ENCODE results near the gene MIB1.

The MIB1 gene

DNA sequence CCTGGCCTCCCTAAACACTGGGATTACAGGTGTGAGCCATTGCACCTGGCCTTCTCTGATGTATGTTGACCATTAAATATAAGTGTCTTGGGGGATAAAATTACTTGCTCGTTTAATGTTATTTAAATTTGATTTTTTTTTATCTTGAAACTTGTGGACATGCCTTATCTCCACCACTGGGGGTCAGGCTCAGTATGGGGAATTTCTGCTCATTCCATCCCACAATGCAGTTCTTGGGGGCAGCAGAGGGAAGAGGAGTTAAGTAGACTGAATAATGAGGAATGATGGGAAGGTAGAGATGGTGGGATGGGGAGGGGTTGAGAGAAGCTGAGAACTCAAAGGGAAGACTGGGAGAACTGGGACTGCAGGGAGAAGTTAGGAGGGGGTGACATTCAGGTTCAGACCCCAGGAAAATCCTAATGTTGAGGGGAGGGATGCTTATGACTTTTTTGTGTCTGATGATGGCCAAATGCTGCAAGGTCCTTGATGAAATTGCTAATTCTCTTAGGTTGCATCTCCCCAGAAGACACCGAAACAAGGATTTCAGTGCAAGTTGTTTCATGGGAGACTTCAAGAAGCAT is 174.2 kb downstream of the MIB1 start:
- Histone ChIP-seq H3K4me2 (ENCODE audit: low read length) (no peak overlapping the region), H3K79me2 (ENCODE audit: control insufficient read depth, low read length) (no peaks in the 10 kb centered on the region), H3K4me1 (ENCODE audit: control insufficient read depth, low read length) (no peaks in the 10 kb centered on the region), H3K27me3 (ENCODE audit: control insufficient read depth, low read length) (0 out of 2 replicates have a peak, but pooled peaks cover 3% of the 10 kb centered on the region), H3K27ac (ENCODE audit: low read depth, low read length) (no peak overlapping the region), H4K20me1 (ENCODE audit: control insufficient read depth, insufficient read depth, low read depth, low read length) (no peaks in the 10 kb centered on the region), H3K36me3 (ENCODE audit: control insufficient read depth, low read length) (no peaks in the 10 kb centered on the region), H3K4me3 (ENCODE audit: low read length) (no peak overlapping the region), H3K9me3 (ENCODE audit: control insufficient read depth, insufficient read depth, low read length) (no peaks in the 10 kb centered on the region), H3F3A (ENCODE audit: control insufficient read depth, insufficient read depth) (no peaks in the 10 kb centered on the region), H3K9me2 (replicated peaks; ENCODE audit: control insufficient read depth, low read length) (no peaks in the 10 kb centered on the region)
- no peak for TF ChIP-seq EZH2phosphoT487 (IDR thresholded peaks at IDR 0.05; ENCODE audit: borderline replicate concordance, low read length)
- TF ChIP-seq, protein P1, sequence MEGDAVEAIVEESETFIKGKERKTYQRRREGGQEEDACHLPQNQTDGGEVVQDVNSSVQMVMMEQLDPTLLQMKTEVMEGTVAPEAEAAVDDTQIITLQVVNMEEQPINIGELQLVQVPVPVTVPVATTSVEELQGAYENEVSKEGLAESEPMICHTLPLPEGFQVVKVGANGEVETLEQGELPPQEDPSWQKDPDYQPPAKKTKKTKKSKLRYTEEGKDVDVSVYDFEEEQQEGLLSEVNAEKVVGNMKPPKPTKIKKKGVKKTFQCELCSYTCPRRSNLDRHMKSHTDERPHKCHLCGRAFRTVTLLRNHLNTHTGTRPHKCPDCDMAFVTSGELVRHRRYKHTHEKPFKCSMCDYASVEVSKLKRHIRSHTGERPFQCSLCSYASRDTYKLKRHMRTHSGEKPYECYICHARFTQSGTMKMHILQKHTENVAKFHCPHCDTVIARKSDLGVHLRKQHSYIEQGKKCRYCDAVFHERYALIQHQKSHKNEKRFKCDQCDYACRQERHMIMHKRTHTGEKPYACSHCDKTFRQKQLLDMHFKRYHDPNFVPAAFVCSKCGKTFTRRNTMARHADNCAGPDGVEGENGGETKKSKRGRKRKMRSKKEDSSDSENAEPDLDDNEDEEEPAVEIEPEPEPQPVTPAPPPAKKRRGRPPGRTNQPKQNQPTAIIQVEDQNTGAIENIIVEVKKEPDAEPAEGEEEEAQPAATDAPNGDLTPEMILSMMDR (IDR thresholded peaks at IDR 0.05; ENCODE audit: low read depth, low read length, poor library complexity, severe bottlenecking), result peak; percentile 62

GRCh38 chr18:21915546-21915945 is 175.0 kb downstream of the MIB1 start:
- Histone ChIP-seq H3K9me3 (ENCODE audit: control insufficient read depth, insufficient read depth, low read length) (no peaks in the 10 kb centered on the region), H3K4me3 (ENCODE audit: low read length) (no peak overlapping the region), H3K27me3 (ENCODE audit: control insufficient read depth, low read length) (0 out of 2 replicates have a peak, but pooled peaks cover 3% of the 10 kb centered on the region), H3F3A (ENCODE audit: control insufficient read depth, insufficient read depth) (no peaks in the 10 kb centered on the region), H3K79me2 (ENCODE audit: control insufficient read depth, low read length) (no peaks in the 10 kb centered on the region), H3K36me3 (ENCODE audit: control insufficient read depth, low read length) (no peaks in the 10 kb centered on the region), H3K9me2 (replicated peaks; ENCODE audit: control insufficient read depth, low read length) (no peaks in the 10 kb centered on the region), H3K4me1 (ENCODE audit: control insufficient read depth, low read length) (no peaks in the 10 kb centered on the region), H4K20me1 (ENCODE audit: control insufficient read depth, insufficient read depth, low read depth, low read length) (no peaks in the 10 kb centered on the region), H3K4me2 (ENCODE audit: low read length) (no peak overlapping the region), H3K27ac (ENCODE audit: low read depth, low read length) (no peak overlapping the region)
- TF ChIP-seq, protein P1 (IDR thresholded peaks at IDR 0.05; ENCODE audit: low read depth, low read length, poor library complexity, severe bottlenecking), result no peak
- no peak for TF ChIP-seq EZH2phosphoT487 (IDR thresholded peaks at IDR 0.05; ENCODE audit: borderline replicate concordance, low read length)

- Histone ChIP-seq H3K27ac (ENCODE audit: low read depth, low read length) (no peak overlapping the region), H3K36me3 (ENCODE audit: control insufficient read depth, low read length) (no peaks in the 10 kb centered on the region), H3F3A (ENCODE audit: control insufficient read depth, insufficient read depth) (no peaks in the 10 kb centered on the region), H3K4me1 (ENCODE audit: control insufficient read depth, low read length) (no peaks in the 10 kb centered on the region), H3K4me2 (ENCODE audit: low read length) (no peak overlapping the region), H3K4me3 (ENCODE audit: low read length) (no peak overlapping the region), H3K27me3 (ENCODE audit: control insufficient read depth, low read length) (no peaks in the 10 kb centered on the region), H3K9me2 (replicated peaks; ENCODE audit: control insufficient read depth, low read length) (no peaks in the 10 kb centered on the region), H4K20me1 (ENCODE audit: control insufficient read depth, insufficient read depth, low read depth, low read length) (no peaks in the 10 kb centered on the region), H3K79me2 (ENCODE audit: control insufficient read depth, low read length) (no peaks in the 10 kb centered on the region), H3K9me3 (ENCODE audit: control insufficient read depth, insufficient read depth, low read length) (no peaks in the 10 kb centered on the region)
- TF ChIP-seq EZH2phosphoT487 (IDR thresholded peaks at IDR 0.05; ENCODE audit: borderline replicate concordance, low read length), result no peak
- TF ChIP-seq, protein P1 (IDR thresholded peaks at IDR 0.05; ENCODE audit: low read depth, low read length, poor library complexity, severe bottlenecking), result no peak
Measured at GRCh38 chr18:21916594-21916993, 176.0 kb downstream of the MIB1 start.
